WTC11 (cell line): ENCODE data around the gene CLIC5. TPM values are rescaled to one million over a fixed set of nuclear protein-coding genes. Genes with fewer than 3 reads are reported as not detected.

Source experiments
- ATAC-seq: fragments of 200-7000 bp; cut with Tn5 transposase; 2 replicates; pipeline ENCODE4 v1.10.0; 2021; ENCODE audit warnings: mild to moderate bottlenecking, moderate library complexity
- CTCF ChIA-PET: fragments of 300-600 bp; sonication (Branson Sonifier 250); formaldehyde crosslinking; loops from one replicate; lab custom pipeline; 2021; ENCODE audit warnings: antibody characterized with exemption; lab: Charles Lee
- POLR2A ChIA-PET: fragments of 350-600 bp; sonication (Branson Sonifier 250); formaldehyde crosslinking; loops from one replicate; lab custom pipeline; 2021; ENCODE audit warnings: antibody characterized with exemption; lab: Charles Lee
- DNase-seq: peaks from one replicate; pipeline ENCODE4 v3.0.0; 2021; ENCODE audit warnings: low spot score
- H3K27ac Mint-ChIP-seq: 2 replicates; pipeline ENCODE4 v1.8.0; 2021; ENCODE audit warnings: mixed read lengths
- H3K27me3 Mint-ChIP-seq: 2 replicates; pipeline ENCODE4 v1.8.0; 2021; ENCODE audit warnings: low read depth, mild to moderate bottlenecking, moderate library complexity, mixed read lengths
- H3K36me3 Mint-ChIP-seq: 2 replicates; pipeline ENCODE4 v1.8.0; 2021; ENCODE audit warnings: mixed read lengths
- H3K4me1 Mint-ChIP-seq: 2 replicates; pipeline ENCODE4 v1.8.0; 2022; ENCODE audit warnings: mixed read lengths
- H3K4me3 Mint-ChIP-seq: 2 replicates; pipeline ENCODE4 v1.8.0; 2021; ENCODE audit warnings: mild to moderate bottlenecking, moderate library complexity, mixed read lengths
- H3K9me3 Mint-ChIP-seq: 2 replicates; pipeline ENCODE4 v1.8.0; 2021; ENCODE audit warnings: mixed read lengths
- CREB1 ChIP-seq: sonication (generic); formaldehyde crosslinking; IDR thresholded peaks from 2 replicates; pipeline ENCODE4 v1.8.0; 2023; ENCODE audit warnings: mild to moderate bottlenecking, missing genetic modification reagents
- E2F1 ChIP-seq: sonication (generic); formaldehyde crosslinking; IDR thresholded peaks from 2 replicates; pipeline ENCODE4 v1.8.0; 2022; ENCODE audit warnings: mild to moderate bottlenecking, missing genetic modification reagents
- E2F5 ChIP-seq: sonication (generic); formaldehyde crosslinking; IDR thresholded peaks from 2 replicates; pipeline ENCODE4 v1.8.1; 2022; ENCODE audit warnings: mild to moderate bottlenecking, moderate library complexity, missing genetic modification reagents
- EMX1 ChIP-seq: fragments of 250-450 bp; sonication (Bioruptor Pico); IDR thresholded peaks from 2 replicates; pipeline ENCODE4 v1.8.0; 2021; ENCODE audit warnings: mild to moderate bottlenecking
- GABPB1 ChIP-seq: sonication (generic); formaldehyde crosslinking; IDR thresholded peaks from 2 replicates; pipeline ENCODE4 v1.8.1; 2023; ENCODE audit warnings: mild to moderate bottlenecking, missing genetic modification reagents
- GTF2I ChIP-seq: fragments of 250-450 bp; sonication (Bioruptor Pico); conservative IDR thresholded peaks from 2 replicates; pipeline ENCODE4 v1.4.0; 2021; ENCODE audit warnings: mild to moderate bottlenecking
- KAT7 ChIP-seq: sonication (generic); formaldehyde crosslinking; IDR thresholded peaks from 2 replicates; pipeline ENCODE4 v1.8.1; 2023; ENCODE audit warnings: missing genetic modification reagents, mild to moderate bottlenecking, borderline replicate concordance
- NR3C1 ChIP-seq: sonication (generic); formaldehyde crosslinking; conservative IDR thresholded peaks from 2 replicates; pipeline ENCODE4 v1.8.1; 2023; ENCODE audit warnings: low read depth, mild to moderate bottlenecking, missing genetic modification reagents
- OVOL2 ChIP-seq: fragments of 250-450 bp; sonication (Bioruptor Pico); IDR thresholded peaks from 2 replicates; pipeline ENCODE4 v1.9.0; 2021; ENCODE audit warnings: mild to moderate bottlenecking, borderline replicate concordance
- TEAD4 ChIP-seq: sonication (generic); formaldehyde crosslinking; IDR thresholded peaks from 2 replicates; pipeline ENCODE4 v1.8.0; 2022; ENCODE audit warnings: mild to moderate bottlenecking, missing genetic modification reagents
- ZBTB21 ChIP-seq: sonication (generic); formaldehyde crosslinking; IDR thresholded peaks from 2 replicates; pipeline ENCODE4 v1.8.1; 2023; ENCODE audit warnings: mild to moderate bottlenecking, missing genetic modification reagents, borderline replicate concordance
- ZNF219 ChIP-seq: sonication (generic); formaldehyde crosslinking; IDR thresholded peaks from 2 replicates; pipeline ENCODE4 v1.8.0; 2023; ENCODE audit warnings: missing genetic modification reagents, mild to moderate bottlenecking, borderline replicate concordance
- ZNF232 ChIP-seq: sonication (generic); formaldehyde crosslinking; IDR thresholded peaks from 2 replicates; pipeline ENCODE4 v1.8.0; 2022; ENCODE audit warnings: mild to moderate bottlenecking, missing genetic modification reagents
- ZNF317 ChIP-seq: sonication (generic); formaldehyde crosslinking; IDR thresholded peaks from 2 replicates; pipeline ENCODE4 v1.8.1; 2023; ENCODE audit warnings: low read depth, mild to moderate bottlenecking, moderate library complexity, missing genetic modification reagents, borderline replicate concordance
- ZNF532 ChIP-seq: fragments of 250-450 bp; sonication (Bioruptor Pico); IDR thresholded peaks from 2 replicates; pipeline ENCODE4 v1.9.0; 2021; ENCODE audit warnings: mild to moderate bottlenecking, borderline replicate concordance
- ZNF671 ChIP-seq: fragments of 250-450 bp; sonication (Bioruptor Pico); IDR thresholded peaks from 2 replicates; pipeline ENCODE4 v1.8.0; 2021; ENCODE audit warnings: mild to moderate bottlenecking
- total RNA-seq: library from RNA; stranded (reverse); gene quantifications from 3 replicates; pipeline ENCODE4 v1.2.3, GENCODE V29; 2021
- TF ChIP-seq, protein P1 (sequence below): sonication (generic); formaldehyde crosslinking; IDR thresholded peaks from 2 replicates; pipeline ENCODE4 v1.8.0; 2022; ENCODE audit warnings: missing genetic modification reagents
- TF ChIP-seq, protein P2 (sequence below): sonication (generic); formaldehyde crosslinking; IDR thresholded peaks from 2 replicates; pipeline ENCODE4 v1.8.1; 2023; ENCODE audit warnings: mild to moderate bottlenecking, missing genetic modification reagents, moderate library complexity
- TF ChIP-seq, protein P3 (sequence below): fragments of 250-450 bp; sonication (Bioruptor Pico); conservative IDR thresholded peaks from 2 replicates; pipeline ENCODE4 v1.9.0; 2021; ENCODE audit warnings: mild to moderate bottlenecking
- TF ChIP-seq, protein P4 (sequence below): sonication (generic); formaldehyde crosslinking; IDR thresholded peaks from 2 replicates; pipeline ENCODE4 v1.8.0; 2022; ENCODE audit warnings: mild to moderate bottlenecking, missing genetic modification reagents
- TF ChIP-seq, protein P5 (sequence below): sonication (generic); formaldehyde crosslinking; IDR thresholded peaks from 2 replicates; pipeline ENCODE4 v1.8.1; 2023; ENCODE audit warnings: mild to moderate bottlenecking, moderate library complexity, missing genetic modification reagents

Gene CLIC5
- total RNA-seq, 1 experiment from 2014 or later: 0.22 TPM

DNA sequence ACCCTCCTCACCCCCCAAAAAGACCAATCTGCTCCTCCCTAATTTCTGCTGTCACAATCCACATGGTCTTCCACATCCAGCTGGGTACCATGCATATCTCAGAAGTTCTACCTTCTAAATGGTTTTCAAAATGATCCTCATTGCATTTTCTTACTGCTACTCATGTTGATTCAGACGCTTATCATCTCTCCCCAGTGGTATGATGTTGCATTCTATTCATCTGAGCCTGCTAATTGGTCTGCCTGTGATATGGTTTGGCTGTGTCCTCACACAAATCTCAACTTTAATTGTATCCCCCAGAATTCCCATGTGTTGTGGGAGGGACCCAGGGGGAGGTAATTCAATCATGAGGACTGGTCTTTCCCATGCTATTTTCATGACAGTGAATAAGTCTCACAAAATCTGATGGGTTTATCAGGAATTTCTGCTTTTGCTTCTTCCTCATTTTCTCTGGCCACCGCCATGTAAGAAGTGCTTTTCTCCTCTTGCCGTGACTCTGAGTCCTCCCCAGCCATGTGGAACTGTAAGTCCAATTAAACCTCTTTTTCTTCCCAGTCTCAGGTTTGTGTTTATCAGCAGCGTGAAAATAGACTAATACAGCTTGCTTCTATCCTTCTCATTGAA, 41.4 kb upstream of the CLIC5 start:
- POLR2A ChIA-PET: no interaction called here
- no peak for ATAC-seq

GRCh38 chr6:46054516-46054915, 38.9 kb upstream of the CLIC5 start:
- no peak overlapping the region for H3K4me3 Mint-ChIP-seq
- ChIA-PET CTCF (no interaction called here), POLR2A (no interaction called here)
- H3K27me3 Mint-ChIP-seq: no peaks in the 10 kb centered on the region; the same call in 1 of the 2 replicates
- ATAC-seq (no peak), DNase-seq (no peak)
- peaks cover 15% of the 10 kb centered on the region for H3K4me1 Mint-ChIP-seq
- no peak overlapping the region for H3K27ac Mint-ChIP-seq
- H3K9me3 Mint-ChIP-seq: peaks cover 29% of the 10 kb centered on the region
- H3K36me3 Mint-ChIP-seq: peaks cover 14% of the 10 kb centered on the region
- TF ChIP-seq GABPB1: no peak
- TF ChIP-seq EMX1 (CRISPR knock-in tag): no peak
- TF ChIP-seq GTF2I (CRISPR knock-in tag): no peak
- TF ChIP-seq E2F1: no peak
- TF ChIP-seq, protein P1, sequence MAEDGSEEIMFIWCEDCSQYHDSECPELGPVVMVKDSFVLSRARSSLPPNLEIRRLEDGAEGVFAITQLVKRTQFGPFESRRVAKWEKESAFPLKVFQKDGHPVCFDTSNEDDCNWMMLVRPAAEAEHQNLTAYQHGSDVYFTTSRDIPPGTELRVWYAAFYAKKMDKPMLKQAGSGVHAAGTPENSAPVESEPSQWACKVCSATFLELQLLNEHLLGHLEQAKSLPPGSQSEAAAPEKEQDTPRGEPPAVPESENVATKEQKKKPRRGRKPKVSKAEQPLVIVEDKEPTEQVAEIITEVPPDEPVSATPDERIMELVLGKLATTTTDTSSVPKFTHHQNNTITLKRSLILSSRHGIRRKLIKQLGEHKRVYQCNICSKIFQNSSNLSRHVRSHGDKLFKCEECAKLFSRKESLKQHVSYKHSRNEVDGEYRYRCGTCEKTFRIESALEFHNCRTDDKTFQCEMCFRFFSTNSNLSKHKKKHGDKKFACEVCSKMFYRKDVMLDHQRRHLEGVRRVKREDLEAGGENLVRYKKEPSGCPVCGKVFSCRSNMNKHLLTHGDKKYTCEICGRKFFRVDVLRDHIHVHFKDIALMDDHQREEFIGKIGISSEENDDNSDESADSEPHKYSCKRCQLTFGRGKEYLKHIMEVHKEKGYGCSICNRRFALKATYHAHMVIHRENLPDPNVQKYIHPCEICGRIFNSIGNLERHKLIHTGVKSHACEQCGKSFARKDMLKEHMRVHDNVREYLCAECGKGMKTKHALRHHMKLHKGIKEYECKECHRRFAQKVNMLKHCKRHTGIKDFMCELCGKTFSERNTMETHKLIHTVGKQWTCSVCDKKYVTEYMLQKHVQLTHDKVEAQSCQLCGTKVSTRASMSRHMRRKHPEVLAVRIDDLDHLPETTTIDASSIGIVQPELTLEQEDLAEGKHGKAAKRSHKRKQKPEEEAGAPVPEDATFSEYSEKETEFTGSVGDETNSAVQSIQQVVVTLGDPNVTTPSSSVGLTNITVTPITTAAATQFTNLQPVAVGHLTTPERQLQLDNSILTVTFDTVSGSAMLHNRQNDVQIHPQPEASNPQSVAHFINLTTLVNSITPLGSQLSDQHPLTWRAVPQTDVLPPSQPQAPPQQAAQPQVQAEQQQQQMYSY (CRISPR knock-in tag): no peak
- TF ChIP-seq, protein P2, sequence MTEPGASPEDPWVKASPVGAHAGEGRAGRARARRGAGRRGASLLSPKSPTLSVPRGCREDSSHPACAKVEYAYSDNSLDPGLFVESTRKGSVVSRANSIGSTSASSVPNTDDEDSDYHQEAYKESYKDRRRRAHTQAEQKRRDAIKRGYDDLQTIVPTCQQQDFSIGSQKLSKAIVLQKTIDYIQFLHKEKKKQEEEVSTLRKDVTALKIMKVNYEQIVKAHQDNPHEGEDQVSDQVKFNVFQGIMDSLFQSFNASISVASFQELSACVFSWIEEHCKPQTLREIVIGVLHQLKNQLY (CRISPR knock-in tag): no peak
- TF ChIP-seq ZBTB21 (CRISPR knock-in tag): no peak
- no peak for TF ChIP-seq CREB1 (CRISPR knock-in tag)
- no peak for TF ChIP-seq ZNF317
- no peak for TF ChIP-seq E2F5 (CRISPR knock-in tag)
- TF ChIP-seq ZNF532 (CRISPR knock-in tag): no peak

More for the DNA sequence above, 41.4 kb upstream of the CLIC5 start:
- DNase-seq: no peak
- H3K27ac Mint-ChIP-seq: no peak overlapping the region
- H3K4me3 Mint-ChIP-seq: no peak overlapping the region
- CTCF ChIA-PET: no interaction called here
- peaks cover 8% of the 10 kb centered on the region for H3K4me1 Mint-ChIP-seq
- H3K36me3 Mint-ChIP-seq: peaks cover 14% of the 10 kb centered on the region
- H3K27me3 Mint-ChIP-seq: no peaks in the 10 kb centered on the region; the same call in 1 of the 2 replicates
- peaks cover 29% of the 10 kb centered on the region for H3K9me3 Mint-ChIP-seq
- TF ChIP-seq, protein P3, sequence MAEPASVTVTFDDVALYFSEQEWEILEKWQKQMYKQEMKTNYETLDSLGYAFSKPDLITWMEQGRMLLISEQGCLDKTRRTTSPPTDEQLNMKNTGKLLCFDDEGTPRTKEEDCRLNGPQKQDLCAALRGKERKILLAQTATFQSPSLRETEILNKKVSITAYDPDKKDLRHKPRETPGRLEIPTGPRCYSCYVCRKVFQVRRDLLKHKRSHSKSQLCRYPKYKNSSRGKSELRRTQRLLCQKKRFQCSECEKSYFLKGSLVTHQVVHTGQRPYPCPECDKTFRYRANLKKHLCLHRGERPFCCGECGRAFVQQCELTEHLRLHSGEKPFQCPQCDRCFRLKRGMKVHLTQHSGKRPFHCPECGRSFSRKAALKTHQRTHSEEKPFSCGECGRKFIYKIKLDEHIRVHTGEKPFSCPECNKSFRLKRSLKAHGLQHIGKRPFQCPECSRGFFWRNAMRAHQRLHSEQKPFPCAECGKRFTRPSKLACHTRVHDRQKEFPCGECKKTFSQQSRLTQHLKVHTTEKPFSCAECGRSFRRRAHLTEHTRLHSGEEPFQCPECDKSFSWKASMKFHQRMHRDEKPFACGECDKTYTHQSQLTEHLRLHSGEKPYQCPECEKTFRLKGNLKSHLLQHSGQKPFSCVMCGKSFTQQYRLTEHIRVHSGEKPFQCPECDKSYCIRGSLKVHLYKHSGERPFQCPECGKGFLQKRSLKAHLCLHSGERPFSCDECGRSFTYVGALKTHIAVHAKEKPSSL (CRISPR knock-in tag): no peak
- no peak for TF ChIP-seq EMX1 (CRISPR knock-in tag)
- no peak for TF ChIP-seq NR3C1 (CRISPR knock-in tag)
- TF ChIP-seq ZNF671 (CRISPR knock-in tag): no peak
- TF ChIP-seq KAT7 (CRISPR knock-in tag): no peak
- no peak for TF ChIP-seq OVOL2 (CRISPR knock-in tag)
- TF ChIP-seq ZNF219 (CRISPR knock-in tag): no peak
- TF ChIP-seq, protein P4, sequence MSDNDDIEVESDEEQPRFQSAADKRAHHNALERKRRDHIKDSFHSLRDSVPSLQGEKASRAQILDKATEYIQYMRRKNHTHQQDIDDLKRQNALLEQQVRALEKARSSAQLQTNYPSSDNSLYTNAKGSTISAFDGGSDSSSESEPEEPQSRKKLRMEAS: no peak
- no peak for TF ChIP-seq ZBTB21 (CRISPR knock-in tag)
- no peak for TF ChIP-seq ZNF232 (CRISPR knock-in tag)
- TF ChIP-seq, protein P5, sequence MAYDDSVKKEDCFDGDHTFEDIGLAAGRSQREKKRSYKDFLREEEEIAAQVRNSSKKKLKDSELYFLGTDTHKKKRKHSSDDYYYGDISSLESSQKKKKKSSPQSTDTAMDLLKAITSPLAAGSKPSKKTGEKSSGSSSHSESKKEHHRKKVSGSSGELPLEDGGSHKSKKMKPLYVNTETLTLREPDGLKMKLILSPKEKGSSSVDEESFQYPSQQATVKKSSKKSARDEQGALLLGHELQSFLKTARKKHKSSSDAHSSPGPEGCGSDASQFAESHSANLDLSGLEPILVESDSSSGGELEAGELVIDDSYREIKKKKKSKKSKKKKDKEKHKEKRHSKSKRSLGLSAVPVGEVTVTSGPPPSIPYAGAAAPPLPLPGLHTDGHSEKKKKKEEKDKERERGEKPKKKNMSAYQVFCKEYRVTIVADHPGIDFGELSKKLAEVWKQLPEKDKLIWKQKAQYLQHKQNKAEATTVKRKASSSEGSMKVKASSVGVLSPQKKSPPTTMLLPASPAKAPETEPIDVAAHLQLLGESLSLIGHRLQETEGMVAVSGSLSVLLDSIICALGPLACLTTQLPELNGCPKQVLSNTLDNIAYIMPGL (CRISPR knock-in tag): no peak
- TF ChIP-seq TEAD4 (CRISPR knock-in tag): no peak
